Measurements from ENCODE around the gene ARL15.

DNA sequence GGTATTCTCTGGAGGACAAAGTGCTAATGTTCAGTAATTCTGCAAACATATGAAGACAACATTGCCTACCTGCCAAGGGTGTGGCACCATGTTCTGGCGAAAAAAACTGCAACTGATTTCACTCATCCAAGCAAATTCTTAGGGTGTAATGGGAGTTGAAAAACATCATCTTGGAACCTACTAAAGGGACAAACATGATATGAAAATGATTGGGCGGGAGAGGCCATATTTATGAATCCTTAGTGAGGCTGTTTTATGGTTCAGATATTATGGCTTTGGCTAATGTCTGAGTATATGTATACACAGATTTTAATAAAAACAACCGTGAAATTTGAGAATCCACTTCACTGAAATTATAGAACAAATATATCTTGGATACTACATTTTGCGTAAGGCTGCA is 225.7 kb downstream of the ARL15 start:
- TF ChIP-seq, protein P1, sequence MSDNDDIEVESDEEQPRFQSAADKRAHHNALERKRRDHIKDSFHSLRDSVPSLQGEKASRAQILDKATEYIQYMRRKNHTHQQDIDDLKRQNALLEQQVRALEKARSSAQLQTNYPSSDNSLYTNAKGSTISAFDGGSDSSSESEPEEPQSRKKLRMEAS (IDR thresholded peaks at IDR 0.05): no peak
- TF ChIP-seq POLR2AphosphoS5 (IDR thresholded peaks at IDR 0.05; ENCODE audit: low read depth, low read length): no peak
- TF ChIP-seq MAFK (IDR thresholded peaks at IDR 0.05; ENCODE audit: low read depth, low read length): no peak

Data from H1 (cell line).